Fibroblast of the conjunctiva (primary cell): Measurements from ENCODE around the gene TLN1.

ENCODE experiments used
- DNase-seq: peaks from one replicate; pipeline ENCODE4 v3.0.0-alpha.2; 2010; ENCODE audit warnings: low read depth

TLN1 gene

DNA sequence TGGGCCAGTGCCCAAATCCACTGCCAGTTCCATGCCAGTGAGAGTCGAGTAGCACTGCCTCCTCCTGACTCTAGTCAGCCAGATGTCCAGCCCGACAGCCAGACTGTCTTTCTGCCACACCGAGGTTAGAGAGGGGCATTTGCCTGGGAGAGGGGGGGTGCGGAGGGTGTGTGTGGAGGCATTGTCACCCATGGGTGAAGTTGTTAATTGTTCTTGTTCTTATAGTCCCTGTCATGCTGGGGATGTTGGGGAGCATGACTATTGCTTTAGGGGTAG is 18.2 kb upstream of the TLN1 start:
- DNase-seq: no peak

DNA sequence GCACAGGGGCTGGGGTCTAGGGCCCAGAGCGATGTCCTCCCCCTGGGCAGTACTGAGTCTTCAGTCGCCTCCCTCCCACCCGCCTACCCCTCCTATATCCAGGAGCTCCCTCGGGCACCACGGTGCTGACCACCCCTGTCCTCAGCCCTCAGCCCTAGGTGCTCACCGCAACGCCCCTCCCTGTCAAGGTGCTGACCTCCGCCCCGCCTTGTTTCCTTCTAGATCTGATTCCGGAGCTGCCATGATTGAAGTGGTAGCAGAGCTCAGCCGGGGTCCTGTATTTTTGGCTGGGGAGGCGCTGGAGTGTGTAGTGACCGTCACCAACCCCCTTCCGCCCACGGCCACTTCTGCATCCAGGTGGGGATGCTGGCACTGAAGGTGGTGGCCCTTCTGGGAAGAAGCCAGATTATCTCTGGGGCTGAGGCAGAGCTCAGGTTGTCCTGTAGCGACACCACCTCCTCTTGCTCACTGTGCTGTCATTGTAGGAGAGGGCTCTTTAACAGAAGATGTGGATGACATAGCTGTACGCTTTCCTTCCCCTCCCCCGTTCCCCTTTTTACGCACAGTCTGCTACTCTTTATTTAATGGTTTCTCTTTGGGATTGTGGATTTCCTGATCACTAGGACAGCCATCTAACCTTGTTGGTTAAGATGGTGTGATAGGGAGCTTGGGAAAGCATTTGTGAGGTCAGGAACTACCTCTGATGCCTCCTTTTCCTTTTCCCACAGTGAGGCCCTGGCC is 17.7 kb upstream of the TLN1 start:
- DNase-seq: no peak

DNA sequence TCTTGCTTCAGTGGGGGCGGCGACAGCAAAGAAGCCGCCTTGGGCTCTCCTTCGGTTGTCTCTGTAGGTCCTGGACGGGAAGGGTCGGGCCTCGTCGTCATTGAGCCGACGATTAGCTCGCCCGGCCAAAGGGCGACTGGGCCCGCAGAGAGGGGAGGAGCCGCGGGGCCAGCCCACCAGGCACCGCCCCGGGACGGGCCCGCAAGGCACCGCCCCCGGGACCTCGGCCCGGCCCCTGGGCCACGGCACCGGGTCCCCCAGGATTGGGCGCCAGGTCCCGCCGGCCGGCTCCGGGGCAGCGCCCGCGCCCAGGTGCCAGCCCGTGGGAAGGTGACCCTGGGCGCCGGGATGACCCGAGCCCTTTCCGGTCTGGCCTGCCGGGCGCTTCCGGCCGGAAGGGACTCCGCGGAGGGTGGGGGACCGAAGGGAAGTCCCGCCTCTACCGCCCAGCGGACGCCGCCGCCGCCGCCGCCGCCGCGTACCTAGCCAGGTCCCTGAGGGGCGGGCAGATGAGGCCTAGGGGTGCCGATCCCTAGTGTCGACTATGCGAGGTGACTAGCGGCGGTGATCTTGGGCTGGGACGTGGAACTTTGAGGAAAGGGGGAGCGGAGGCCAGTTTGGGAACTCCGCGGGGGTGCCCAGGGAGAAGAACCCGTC is 17.0 kb upstream of the TLN1 start, which contains the start of the genes GBA2 and RGP1:
GBA2 (minus strand) TSS at position 371 of the 657 bp plus-strand sequence. CDS start 524 bp downstream, outside the sequence.
RGP1 (plus strand) TSS at position 430 of the 657 bp plus-strand sequence. CDS start 469 bp downstream, outside the sequence.
- DNase-seq: no peak

DNA sequence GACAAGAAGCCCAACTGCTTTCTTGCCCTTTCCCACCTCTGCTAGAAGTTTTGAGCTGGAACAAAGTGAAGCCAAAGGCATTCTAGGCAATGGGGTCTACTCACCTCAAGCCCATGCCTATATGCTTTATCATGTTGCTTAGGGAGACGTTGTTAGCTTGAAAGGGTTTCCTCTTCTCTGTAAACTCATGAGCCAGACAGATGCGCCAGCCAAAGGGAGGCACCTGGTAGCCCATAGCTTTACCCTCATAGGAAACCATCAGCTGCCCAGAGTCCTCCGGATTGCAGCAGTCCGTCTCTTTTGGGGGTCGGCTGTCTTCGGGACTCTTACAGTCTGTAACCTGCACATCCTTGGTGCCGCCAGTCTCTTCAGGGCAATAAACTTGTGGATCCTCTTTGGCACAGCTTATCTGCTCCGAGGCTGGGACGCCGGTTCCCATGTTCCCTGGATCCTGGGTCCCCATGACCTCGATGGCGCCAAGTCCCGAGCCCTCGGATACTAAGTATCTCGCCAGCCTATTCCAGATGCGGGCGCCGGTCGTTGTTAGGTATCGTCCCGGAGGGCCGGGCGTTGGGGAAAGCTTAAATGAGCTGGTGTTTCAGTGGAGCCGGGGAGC is 16.4 kb upstream of the TLN1 start:
- DNase-seq: no peak

GRCh38 chr9:35746583-35746982 is 14.6 kb upstream of the TLN1 start:
- no peak for DNase-seq

GRCh38 chr9:35745569-35745968 is 13.6 kb upstream of the TLN1 start:
- DNase-seq: no peak

DNA sequence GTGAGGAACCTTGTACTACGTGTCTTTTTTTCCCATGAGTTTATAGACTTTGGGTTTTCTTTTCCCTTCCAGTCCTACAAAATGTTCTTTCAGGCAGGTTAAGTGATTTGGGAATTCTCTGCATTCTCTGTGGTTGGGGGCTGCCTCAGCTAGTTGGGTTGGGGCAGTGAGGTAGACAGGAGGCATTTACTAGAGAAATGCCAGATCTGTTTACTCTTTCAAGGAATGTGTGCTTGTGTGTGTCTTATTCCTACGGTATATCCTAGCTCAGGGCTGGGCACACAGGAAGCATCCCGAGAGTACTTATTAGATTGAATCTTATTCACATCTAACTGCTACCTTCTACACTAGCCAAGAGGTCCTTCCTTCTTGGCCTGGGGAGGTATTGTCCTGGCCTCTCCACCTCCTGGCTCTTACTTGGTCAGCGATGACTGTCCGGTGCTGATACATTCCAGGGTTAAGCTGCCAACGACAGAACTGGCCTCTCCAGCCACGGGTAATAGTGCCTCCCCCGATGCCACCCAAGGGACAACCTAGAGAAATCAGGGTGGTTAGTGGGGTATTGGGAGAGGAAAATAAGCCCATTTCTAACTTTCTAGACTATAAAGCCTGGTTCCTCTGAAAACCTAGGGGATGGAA is 12.0 kb upstream of the TLN1 start:
- DNase-seq: no peak

DNA sequence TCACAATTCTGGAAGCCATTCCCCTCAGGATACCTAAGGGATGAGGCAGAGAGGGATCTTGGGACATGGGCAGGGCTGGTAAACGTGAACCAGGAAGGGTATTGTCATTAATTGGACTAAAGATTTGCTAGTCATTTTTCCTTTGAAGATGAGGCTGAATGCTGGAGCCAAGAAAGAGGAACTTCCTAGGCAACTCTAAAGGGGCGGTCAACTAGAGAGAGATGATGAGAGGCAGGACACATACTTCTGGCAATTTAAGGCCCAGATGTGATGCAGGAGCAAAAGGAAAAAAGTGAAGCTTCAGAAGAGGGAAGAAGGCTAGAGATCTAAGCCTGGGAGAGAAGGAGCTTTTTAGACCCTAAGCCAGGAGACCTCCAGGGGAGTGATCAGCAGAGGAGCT is 11.5 kb upstream of the TLN1 start:
- DNase-seq: no peak

DNA sequence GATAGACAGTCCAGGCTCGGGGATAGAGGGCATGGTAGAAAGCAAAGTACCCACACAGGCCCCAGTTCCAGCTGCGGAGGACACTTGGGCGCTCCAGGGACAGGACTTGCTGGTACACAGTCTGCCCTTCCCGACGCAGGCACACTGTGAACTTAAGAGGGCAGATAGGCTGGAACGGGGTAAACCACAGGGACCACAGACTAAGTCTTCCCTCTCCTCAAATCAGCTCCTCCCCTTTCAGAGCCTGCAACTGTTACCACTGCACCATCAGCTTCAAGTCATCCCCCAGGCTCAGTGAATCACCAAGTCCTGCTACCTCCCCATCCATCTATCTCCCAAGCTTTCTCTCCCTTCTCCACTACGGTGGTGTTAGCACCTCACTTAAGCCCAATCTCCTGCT is 9.7 kb upstream of the TLN1 start:
- no peak for DNase-seq

GRCh38 chr9:35740243-35740642 is 8.2 kb upstream of the TLN1 start:
- no peak for DNase-seq

- DNase-seq: no peak
Observed at GRCh38 chr9:35738924-35739323, 6.9 kb upstream of the TLN1 start.

GRCh38 chr9:35738186-35738585 is 6.2 kb upstream of the TLN1 start:
- DNase-seq: no peak

DNA sequence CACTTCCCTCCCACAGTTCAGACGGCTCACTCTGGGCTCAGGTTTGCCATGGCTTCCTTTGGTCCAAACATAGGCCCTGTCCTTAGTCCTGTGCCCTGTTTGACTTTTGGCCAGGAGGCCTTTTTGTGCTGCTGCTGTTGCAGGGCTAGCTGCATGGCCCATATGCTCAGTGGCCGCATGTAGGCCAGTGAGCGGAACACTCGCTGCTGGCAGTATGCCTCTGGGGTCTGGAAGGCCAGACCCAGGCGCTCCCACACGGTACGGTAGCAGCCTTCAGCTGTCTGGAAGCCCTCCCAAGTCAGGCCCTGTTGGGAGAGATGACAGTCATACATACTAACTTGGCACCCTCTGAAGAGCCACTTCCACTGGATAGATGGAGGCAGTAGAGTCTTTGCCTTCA is 5.1 kb upstream of the TLN1 start:
- no peak for DNase-seq

DNA sequence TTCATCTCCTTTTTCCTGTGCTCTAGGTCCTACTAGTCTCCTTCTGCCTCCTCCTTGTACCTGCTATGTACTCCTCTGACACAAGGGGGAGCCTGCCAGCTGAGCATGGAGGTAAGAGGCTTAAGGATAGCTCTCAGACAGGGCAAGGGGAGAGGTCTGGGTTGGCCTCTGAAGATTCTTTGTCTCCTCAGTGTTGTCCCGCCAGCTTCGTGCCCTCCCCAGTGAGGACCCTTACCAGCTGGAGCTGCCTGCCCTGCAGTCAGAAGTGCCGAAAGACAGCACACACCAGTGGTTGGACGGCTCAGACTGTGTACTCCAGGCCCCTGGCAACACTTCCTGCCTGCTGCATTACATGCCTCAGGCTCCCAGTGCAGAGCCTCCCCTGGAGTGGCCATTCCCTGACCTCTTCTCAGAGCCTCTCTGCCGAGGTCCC is 4.2 kb upstream of the TLN1 start:
- peak; percentile 71 for DNase-seq

GRCh38 chr9:35734096-35734495 is 2.1 kb upstream of the TLN1 start:
- DNase-seq: no peak

- DNase-seq: no peak
Observed at GRCh38 chr9:35732800-35733541, 976 bp upstream of the TLN1 start.

- DNase-seq: no peak
Observed at GRCh38 chr9:35731415-35732184, 395 bp downstream of the TLN1 start.

DNA sequence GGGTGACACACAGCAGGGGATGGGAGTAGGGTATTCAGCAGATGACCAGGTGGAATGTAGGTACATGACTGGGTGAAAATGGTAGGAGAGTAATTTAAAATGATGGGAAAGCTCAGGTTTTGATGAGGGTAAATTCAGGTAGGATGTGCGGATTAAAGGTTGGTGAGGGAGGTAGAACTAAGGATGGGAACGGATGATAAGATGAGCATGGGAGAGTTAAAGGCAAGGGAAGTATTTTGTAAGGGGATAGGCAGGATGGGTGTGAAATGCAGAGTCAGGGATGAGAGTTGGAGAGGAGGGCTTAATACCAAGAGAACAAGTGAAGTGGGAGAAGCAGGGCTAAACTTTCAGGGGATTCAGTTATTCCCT is 1.5 kb downstream of the TLN1 start:
- no peak for DNase-seq

GRCh38 chr9:35729700-35730485 is 2.1 kb downstream of the TLN1 start:
- no peak for DNase-seq

- no peak for DNase-seq
Observed at GRCh38 chr9:35729101-35729500, 2.9 kb downstream of the TLN1 start.
